CD1c-positive myeloid dendritic cell (primary cell): Measurements from ENCODE around the gene AXIN2.

Experiments
- DNase-seq: peaks from one replicate; pipeline ENCODE4 v3.0.0-alpha.2; 2016; ENCODE audit errors: extremely low spot score

Gene AXIN2, protein sequence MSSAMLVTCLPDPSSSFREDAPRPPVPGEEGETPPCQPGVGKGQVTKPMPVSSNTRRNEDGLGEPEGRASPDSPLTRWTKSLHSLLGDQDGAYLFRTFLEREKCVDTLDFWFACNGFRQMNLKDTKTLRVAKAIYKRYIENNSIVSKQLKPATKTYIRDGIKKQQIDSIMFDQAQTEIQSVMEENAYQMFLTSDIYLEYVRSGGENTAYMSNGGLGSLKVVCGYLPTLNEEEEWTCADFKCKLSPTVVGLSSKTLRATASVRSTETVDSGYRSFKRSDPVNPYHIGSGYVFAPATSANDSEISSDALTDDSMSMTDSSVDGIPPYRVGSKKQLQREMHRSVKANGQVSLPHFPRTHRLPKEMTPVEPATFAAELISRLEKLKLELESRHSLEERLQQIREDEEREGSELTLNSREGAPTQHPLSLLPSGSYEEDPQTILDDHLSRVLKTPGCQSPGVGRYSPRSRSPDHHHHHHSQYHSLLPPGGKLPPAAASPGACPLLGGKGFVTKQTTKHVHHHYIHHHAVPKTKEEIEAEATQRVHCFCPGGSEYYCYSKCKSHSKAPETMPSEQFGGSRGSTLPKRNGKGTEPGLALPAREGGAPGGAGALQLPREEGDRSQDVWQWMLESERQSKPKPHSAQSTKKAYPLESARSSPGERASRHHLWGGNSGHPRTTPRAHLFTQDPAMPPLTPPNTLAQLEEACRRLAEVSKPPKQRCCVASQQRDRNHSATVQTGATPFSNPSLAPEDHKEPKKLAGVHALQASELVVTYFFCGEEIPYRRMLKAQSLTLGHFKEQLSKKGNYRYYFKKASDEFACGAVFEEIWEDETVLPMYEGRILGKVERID

DNA sequence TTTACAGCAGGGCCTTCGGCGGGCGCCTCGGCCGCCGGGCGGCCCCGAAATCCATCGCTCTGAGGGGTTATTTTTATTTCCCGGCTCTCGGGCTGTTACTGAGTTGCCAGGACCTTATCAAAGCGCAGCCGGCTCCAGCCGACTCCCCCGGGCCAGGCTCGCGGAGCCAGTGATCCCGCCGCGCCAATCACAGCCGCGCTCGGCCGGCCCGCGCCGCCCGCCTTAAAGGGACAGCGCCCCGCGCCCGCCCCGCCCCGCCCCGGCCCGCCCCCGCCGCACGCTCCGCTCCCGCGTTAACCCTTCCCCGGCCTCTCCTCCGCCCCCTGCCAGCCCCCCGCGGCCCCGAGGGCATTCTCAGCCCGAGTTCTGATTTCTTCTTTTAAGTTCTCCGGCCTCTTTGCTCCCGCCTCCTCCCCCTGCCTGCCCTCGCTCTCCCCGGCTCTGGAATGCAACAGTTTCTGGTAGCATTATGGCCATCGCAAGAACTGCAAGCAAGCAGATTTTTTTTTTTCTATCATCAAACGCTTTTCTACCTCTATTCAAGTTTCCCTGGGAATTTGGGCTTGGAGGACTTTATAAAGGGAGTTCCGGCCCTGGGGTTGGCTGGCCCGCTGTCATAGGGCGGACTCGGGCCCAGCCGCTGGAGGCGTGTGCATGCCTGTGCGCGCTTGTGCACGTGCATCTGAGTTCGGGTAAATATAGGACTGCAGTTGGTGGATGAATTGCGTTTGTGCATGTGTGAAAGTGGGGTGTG lies at the start of gene AXIN2:
Gene AXIN2, minus strand, starts transcription at position 197 of the 754 bp plus-strand sequence. CDS start 3,028 bp downstream, outside the sequence.
- DNase-seq, result peak; percentile 84

DNA sequence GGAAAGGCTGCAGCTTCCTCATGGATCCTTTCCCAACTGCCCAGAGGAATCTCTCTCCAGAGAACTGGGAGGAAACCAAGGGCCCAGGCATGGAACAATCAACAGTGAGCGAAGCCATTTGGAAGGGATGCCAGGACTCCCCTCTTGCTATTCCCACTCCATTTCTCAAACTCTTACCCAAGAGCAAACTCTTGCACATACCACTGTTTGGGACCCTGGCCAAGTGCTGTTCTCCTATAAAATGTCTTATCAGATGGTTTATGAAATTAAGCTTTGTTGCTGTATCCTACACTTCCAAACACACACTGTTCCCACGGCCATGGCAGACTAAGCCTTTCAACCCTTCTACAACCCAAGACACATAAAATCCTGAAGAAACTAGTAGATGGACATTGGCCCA lies 48.3 kb upstream of the AXIN2 start:
- DNase-seq, result no peak

DNA sequence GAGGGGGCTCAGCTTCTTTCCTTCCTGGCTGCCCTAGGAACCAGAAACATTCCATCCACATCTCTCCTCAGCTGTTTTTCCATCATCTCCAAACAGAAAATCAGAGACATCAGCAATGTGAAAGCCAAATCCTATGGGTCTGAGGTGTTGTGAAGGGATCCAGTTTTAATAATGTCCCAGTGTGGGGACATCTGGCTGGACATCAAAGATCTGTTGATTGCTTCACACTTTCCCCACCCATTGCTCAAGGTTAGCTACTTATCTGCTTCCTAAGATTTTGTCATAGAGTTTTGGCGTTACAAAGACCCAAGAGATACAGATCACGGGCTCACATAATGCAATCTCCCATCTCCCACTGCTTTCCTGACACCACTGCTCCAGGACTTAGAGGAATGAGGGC lies 47.8 kb upstream of the AXIN2 start:
- DNase-seq, result no peak

DNA sequence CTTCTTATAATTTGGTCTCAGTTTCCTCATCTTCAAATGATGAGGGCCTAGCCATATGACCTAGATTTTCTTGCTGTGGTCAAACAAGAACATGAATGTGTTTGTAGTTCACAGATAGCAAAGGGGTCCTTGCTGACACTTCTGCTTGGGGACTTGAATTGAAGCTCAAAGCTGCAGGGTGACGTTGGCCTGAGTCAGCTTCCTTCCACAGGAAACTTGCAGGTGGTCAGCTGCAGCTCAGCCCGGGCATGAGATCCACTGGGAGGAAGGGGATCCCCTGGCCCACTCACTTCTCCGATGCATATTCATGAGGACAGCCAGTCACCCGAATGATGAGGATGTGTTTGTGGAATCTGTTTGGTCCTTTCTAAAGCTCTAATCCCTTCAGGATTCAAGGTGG lies 42.6 kb upstream of the AXIN2 start:
- DNase-seq, result no peak

DNA sequence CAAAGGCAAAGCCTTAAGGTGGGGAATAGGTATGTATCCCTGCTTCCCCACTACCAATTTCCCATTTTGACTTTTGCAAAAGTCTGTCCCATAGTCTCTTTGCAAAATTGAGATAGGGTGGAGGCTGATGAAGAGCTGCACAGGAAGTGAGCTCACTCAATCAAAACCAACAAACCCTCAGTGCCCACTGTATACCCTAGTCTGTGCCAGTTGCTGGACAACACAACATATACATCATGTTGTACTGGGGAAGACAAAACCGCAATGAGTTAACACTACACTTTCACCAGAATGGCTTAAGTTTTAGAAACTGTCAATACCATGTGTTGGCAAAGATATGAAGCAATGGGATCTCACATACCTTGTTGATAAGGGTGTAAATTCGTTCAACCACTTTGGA lies 40.4 kb upstream of the AXIN2 start:
- DNase-seq, result no peak

DNA sequence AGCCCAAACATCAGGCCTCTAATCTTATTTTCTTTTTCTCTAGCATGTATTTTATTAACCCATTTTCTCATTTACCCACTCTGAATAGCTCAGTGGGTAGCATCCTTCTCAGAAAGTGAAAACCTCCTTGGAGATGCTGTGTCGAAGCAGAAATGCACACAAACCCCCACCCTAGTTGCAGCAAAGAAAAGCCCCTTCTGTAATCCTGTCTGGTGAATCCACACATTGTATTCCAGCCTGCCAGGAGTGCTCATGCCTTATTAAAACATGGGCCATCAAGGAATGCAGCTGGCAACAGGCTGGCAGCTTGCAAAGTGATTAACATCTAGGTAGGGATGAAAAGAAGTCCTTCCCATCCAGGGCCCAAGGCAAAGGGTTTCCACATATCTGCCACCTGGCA lies 39.7 kb upstream of the AXIN2 start:
- DNase-seq, result no peak

DNA sequence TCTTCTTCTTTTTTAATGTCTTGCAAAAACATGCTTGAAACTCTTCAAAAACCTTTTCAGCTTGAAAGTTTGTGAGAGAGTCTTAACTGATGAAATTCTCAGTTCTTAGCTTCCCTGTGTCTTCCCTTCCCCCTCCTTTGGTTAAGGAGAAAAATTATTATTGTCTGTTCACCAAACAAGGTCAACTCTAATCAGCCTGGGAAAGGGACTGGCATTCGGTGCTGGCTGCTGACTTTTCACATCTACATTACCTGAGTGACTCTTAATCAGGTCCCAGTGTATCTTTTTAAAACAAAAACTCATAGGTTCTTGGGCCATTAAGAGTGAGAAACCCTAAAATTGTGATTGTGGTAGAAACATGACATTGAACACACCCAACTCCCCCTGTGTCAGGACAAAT lies 39.1 kb upstream of the AXIN2 start:
- DNase-seq, result no peak

DNA sequence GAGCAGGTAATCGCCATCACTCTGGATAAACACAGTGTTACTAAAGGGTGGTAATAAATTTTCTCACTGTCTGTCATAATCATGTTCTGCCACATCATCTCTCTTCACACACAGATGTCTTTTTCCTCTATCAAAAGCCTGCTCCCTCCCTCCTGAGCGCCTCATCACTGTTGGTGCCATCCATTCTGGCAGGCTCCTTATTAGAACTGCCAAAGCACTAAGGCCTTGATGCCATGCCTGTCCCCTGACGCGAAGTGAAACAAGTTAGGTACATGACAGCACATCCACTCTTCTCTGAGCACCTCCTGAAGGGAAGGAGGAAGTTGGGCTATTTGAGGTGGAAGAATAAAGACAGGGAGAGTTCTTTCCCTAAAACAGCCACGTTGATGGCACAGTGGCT lies 38.2 kb upstream of the AXIN2 start:
- DNase-seq, result no peak

DNA sequence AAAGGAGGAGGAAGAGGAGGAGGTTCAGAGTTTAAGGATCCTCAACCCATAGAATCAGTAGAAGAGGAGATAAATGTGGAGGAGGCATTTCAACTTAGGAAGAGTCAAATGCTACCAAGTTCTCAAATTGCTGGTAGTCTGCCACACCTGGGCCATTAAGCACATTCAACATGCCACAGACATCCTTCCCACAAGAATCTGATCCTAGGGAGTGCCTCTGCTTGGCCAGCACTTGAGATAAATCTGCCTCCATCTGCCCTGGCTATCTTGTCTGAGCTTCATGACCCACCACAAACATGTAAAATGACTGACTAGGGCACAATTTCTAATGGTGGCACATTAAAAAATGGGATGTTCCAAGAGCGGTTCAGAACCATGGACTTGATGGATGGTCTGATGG lies 37.3 kb upstream of the AXIN2 start:
- DNase-seq, result no peak

DNA sequence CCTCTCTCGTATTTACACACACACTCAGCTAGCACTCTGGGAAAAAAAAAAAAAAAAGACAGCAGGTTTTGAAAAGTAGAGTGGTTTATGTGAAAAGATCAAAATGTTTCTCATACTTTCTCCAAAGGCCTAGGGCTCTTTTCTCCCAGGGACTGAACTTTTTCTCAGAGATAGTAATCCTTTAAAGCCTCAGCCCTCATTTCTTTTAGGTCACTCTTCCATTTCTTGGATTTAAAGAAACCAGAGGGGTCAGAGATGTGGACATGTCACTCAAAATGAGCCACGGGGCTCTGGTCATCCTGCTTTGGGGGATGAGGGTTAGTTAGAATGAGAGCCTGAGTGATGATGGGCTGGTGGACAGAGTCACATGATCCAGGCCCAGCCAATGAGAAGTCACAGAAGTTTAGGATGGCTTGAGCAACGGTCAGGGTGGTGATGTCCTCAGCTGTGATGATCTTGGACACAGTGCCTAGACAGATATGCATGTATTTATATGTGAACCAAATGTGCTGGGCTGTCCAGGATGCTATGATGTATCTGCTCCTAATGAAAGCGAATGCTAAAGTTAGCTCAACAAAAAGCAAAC lies 33.7 kb upstream of the AXIN2 start:
- DNase-seq, result no peak

DNA sequence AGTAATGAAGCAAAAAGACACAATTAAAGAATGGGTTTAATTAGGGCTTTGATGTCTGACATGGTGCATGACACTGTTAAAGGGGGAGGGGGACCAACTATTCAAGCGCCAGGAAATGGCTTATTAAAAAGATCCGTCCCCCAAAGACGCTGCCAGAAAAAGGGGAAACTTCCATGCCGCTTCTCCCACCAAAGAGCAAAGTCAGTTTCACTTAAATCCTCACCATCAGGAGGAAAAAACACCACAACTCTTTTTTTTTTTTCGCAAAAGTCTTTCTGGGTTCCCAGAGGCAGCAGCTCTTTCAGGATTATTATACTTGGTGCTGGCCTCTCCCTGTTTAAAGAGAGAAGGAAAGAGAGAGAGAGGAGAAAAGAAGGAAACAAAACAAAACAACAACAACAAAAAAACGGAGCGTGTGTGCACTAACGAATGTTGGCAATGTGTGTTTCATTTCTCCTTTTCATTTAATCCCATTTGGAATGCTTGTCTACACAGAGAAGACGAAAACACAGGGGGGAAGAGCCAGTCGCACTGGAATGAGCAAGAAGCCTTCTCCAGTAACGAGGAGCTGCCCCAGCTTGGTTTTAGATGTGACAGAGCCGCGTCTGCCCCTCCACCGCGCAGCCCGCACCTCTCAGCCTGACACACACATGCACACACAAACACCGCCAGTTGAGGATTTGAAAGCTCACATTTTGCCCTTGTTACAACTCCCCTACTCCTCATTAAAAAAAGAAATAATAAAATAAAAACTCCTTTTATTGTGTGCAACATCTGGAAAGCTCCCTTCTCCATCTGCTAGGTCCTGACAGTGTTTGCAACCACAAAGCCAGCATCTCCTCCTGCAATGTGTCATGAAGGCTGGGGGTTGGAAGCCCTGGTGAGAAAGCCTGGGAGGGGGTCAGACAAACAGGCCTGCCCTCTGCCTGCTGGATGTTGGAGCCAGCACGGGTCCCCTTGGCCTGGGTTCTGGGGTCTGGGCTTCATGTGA lies 32.7 kb upstream of the AXIN2 start:
- no peak for DNase-seq

DNA sequence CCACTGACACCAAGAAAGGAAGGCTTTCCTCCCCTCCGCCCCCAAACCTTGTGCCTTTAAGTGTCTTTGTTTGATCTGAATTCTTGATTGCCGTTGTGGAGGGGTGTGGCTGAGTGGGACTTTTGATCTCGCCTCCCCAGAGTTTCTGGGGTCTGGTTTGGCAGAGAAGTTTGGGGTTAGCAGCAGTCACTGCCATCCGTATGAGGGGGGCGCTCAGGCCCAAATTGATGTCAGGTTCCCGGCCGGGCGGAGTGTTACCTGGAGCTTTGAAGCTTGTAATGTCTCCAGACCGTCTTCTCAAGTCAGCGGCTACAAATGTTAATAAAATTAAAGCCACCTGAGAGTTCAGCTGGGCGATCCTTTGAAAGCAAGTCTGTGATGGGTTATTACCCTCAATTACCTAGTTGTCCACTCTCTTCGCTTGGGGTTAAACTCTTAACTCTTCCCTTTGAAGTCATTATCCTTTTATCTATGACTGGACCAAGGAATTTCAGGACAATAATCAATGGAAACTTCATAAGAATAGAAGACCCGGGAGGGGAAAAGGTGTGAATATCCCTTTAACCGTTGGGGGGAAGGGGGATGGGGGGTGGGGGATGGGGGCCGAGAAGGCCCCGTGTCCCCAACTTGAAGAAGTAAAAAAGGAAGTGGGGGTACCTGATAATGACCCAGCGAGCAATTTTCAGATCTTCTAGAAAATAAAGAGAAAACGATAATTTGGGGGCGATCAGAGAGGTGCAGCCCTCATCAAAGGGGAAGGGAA lies 31.8 kb upstream of the AXIN2 start:
- DNase-seq, result no peak

DNA sequence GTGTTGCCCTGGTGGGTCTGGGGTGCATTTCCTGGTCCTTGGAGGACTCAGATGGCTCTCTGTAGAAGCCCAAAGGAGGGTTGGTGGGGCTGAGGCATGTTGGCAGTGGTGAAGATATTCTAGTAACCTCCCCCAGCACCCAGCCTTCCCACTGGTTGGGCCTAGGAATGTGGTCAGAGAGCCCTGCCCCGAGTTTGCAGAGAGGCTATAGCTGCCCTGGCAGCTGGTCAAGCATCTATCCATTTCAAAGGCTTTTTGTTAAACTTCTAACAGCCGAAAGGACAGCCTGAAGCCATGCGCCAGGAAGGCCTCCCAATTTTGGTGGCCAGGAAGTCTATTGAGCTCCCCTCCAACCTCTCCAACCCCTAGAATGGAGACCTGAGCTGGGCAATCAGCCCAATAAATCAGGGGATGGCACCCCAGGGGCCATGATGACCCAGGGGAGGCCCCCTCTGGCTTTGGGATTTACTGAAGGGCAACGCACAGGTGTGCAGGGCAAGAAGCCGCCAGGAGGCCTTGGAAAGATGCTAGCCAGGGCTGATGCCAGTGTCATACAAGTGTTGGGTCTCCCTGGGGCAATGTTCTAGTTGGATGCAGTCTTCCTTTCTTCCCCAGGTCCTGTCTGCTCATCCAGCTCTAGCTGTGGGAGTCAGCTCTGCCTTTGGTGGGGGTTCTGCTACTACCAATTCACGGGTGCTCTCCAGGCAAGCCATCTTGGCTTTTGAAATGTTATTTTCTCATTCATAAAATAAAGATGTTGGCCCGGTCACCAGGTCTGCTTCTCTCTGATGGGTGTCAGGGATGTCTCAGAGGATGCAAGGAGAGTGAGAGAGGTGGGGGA lies 30.9 kb upstream of the AXIN2 start:
- no peak for DNase-seq

DNA sequence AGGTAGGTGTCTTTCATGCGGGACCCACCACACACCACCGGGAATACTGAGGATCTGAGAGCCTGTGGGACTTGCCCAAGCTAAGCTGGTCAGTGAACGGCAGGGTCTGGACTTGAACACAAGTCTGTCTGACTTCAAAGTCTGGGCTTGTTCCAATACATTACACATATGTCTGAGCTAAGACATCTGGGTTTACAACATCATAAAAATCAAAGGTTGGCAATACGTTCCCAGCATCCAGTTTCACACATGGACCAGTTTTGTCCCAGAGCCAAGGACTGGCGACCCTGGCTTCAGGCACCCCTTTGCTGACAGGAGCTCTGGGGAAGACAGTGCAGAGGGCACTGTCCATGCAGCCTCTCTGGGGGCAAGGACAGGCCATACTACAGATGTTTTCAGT lies 27.9 kb upstream of the AXIN2 start:
- no peak for DNase-seq

DNA sequence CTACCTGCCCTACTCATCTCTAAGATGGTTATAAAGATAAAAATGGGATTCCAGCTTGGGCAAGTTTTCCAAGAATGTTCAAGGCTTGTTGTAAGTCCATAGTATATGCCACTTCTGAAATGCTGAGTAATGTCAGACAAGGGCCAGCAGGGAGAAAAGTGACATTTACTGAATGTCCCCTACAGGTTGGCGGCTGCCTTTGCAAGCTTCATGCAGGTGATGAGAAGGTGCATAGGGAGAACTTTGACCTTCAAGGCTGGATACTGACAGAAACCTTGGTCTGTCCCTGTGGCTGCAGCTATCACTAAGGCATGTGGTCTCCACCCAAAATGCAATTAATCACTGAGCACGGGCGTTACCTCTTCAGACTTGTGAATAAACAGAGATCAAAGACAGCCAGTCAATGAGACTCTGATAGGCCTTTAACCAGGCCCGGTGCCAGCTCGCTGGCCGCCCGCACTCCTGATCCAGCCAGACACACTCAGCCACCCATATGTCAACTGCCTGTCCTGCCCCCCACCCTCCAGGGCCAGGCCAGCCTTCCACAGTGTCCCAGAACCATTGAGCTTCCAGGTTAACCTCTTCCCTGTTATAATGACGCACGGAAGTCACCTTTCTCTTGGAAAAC lies 26.8 kb upstream of the AXIN2 start:
- no peak for DNase-seq

DNA sequence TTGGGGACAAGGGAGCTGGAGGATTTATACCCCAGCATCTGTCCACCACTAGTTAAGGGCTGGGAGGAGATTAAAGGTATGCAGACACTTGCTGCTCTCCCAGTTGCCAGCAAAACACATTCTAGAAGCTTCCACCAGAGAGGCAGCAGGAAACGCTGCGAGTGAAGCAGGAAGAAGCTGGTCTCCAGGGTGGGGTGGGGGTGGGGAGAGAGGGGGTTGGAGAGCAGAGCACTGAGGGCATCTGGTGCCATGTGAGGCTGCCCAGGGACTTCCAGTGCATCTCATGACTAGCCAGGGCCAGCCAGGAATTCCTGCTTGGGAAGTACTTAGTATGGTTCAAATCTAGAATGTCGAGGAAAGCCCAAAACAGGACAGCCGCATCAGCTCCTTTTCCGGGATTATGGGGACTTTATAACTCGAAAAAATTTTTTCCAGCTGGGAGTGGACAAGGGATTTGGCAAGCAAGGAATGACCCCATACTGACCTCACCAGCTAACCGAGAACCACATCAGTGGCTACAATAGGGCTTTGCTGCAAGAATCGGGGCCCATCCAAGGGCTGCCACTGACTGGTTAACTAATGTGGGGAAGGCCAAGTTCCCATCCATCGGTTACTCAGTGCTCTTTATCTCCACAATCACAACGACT lies 26.2 kb upstream of the AXIN2 start:
- DNase-seq, result no peak

DNA sequence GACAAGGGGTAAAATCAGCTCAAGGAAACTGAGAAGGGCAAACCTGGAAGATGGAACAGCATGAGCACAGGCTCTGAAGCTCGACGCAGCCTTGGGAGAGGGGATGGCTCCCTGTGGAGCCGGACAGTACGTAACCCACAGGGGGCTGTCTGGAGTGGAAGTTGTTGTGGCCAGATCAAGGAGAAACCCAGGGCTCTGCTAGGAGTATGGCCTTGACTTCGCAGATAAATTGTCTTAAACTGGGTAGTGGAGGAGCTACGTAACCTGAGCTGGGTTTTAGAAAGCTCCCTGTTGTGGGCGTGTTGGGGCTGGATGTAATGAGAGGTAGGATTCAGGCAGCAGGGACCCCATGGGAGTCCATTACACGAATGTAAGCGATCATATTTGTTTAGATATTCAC lies 25.5 kb upstream of the AXIN2 start:
- DNase-seq, result no peak
